ENCODE measurements around the gene AHNAK.

DNA sequence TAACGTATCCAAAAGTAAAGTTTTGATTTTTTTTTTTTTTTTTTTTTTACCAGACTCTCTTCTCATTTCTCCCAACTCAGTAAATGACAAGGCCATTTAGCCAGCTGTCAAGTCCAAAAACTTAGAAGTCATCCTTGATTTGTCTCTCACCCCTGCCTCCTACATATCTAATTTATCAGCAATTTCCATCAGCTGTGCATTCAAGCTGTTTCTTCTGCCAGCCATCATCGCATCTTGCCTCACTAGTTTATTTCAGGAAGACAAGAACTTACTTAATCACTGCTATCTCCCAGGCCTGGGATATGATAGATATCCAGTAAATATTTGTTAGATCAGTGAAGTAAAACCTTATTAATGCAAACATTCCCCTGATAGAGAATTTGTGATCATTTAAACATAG lies 80.2 kb downstream of the AHNAK start:
- TF ChIP-seq, protein P1, sequence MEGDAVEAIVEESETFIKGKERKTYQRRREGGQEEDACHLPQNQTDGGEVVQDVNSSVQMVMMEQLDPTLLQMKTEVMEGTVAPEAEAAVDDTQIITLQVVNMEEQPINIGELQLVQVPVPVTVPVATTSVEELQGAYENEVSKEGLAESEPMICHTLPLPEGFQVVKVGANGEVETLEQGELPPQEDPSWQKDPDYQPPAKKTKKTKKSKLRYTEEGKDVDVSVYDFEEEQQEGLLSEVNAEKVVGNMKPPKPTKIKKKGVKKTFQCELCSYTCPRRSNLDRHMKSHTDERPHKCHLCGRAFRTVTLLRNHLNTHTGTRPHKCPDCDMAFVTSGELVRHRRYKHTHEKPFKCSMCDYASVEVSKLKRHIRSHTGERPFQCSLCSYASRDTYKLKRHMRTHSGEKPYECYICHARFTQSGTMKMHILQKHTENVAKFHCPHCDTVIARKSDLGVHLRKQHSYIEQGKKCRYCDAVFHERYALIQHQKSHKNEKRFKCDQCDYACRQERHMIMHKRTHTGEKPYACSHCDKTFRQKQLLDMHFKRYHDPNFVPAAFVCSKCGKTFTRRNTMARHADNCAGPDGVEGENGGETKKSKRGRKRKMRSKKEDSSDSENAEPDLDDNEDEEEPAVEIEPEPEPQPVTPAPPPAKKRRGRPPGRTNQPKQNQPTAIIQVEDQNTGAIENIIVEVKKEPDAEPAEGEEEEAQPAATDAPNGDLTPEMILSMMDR (conservative IDR thresholded peaks at IDR 0.05 in 1 of 2, IDR thresholded peaks at IDR 0.05 in 1 of 2; ENCODE audit: extremely low read depth in 1 of 2, insufficient read depth in 1 of 2, low read depth in 1 of 2, low read length in 2 of 2) = no peak
- TF ChIP-seq EZH2 (IDR thresholded peaks at IDR 0.05; ENCODE audit: borderline replicate concordance, low read length) = no peak

Data from mammary epithelial cell (primary cell).